ENCODE results near the gene GLCE.

The GLCE gene

GRCh38 chr15:69315402-69316110 is 155.1 kb downstream of the GLCE start:
- DNase-seq (ENCODE audit: low read depth in 4 of 4, low spot score in 1 of 4): no peak

- DNase-seq (ENCODE audit: low read depth in 4 of 4, low spot score in 1 of 4): no peak
These were observed 155.9 kb downstream of the GLCE start for GRCh38 chr15:69316291-69316690.

- DNase-seq (ENCODE audit: low read depth in 4 of 4, low spot score in 1 of 4): no peak
These were observed 157.0 kb downstream of the GLCE start for GRCh38 chr15:69317392-69317841.

DNA sequence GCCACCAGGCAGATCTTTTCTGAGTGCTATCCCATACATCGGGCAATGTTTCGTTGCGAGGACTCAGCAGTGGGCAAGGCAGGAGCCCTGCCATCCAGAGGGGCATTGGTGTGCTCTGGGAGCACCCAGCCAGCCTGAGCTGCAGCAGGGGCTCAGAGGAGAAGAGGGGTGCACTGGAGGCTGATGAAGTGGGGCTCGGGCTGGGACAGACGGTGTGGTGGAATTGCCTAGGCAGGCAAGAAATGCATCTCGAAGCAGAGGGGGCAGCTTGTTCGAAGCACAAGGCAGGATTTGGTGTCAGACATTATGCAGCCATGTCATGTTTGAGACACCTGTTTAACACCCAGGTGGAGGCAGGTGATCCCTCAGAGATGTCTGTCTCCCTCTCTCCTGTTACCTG is 157.6 kb downstream of the GLCE start:
- DNase-seq (ENCODE audit: low read depth in 4 of 4, low spot score in 1 of 4): no peak

DNA sequence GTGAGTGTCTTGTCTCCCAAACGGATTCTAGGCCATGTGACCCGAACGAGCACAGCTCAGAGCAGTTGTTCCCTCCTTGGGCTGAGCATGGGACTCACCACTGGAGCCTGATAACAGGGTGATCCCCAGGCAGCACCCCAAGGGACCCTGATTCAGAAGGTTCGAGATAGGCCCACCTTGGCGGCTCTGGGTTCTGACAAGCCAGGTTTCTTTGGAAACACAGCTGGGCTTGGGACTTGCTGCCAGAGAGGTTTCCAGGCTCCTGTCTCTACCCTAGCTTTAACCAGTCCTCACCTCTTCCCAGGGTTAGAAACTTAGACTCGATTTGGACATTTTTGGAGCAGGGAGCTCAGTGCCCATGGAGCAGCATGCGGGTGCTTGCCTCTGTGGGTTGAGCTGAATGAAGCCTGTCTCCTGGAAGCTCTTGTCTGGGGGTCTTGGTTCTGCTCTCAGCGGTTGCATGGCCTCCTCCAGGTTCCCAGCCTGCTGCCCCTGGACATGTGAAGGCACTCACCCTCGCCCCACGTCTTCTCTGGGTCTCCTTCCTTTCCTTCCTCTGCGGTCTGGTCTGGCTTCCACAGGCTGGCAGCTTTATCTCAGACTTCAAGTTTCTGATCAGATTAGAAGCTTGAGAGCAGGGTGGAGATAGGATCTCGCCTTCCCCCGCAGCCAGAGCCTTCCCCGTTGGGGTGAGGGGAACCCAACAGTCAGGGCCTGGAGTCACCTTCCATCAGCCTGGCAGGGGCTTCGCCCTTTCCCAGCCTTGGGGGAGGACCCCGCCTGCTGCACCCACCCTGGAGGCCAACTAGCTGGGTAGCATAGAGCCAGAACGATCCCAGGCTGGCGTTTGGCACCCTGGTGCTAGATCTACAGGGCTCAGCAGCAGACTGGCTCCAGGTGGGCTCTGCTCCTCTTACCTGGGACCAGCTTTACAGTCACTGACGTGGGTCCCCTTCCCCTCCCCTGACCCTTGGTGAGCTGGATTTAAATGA is 159.2 kb downstream of the GLCE start:
- DNase-seq (ENCODE audit: low read depth in 4 of 4, low spot score in 1 of 4): no peak

- DNase-seq (ENCODE audit: low read depth in 4 of 4, low spot score in 1 of 4): no peak
These were observed 160.6 kb downstream of the GLCE start for GRCh38 chr15:69320977-69321554.

Data from stimulated activated CD4-positive, alpha-beta T cell treated with anti-CD3 and anti-CD28 coated beads, Interleukin-1b, Interleukin-23, amount 100 ng/mL, for 24 hours (primary cell).